ENCODE measurements around the gene MRGPRX3. TPM values are rescaled to one million over a fixed set of nuclear protein-coding genes. Genes with fewer than 3 reads are reported as not detected.

The MRGPRX3 gene
- polyA plus RNA-seq, 4 donors = not detected

GRCh38 chr11:18173225-18173866, 41.0 kb downstream of the MRGPRX3 start:
- no peak for DNase-seq

More at GRCh38 chr11:18173225-18173866, 41.0 kb downstream of the MRGPRX3 start:
- Histone ChIP-seq H3K4me3 (ENCODE audit: low read depth in 1 of 3, low read length in 3 of 3) (no peak overlapping the region), H3K27ac (ENCODE audit: low read depth in 1 of 3, low read length in 2 of 3) (no peak overlapping the region), H3K4me1 (ENCODE audit: control insufficient read depth in 3 of 3, insufficient read depth in 2 of 3, low read depth in 1 of 3, low read length in 2 of 3) (no peaks in the 10 kb centered on the region), H3K27me3 (ENCODE audit: control insufficient read depth in 3 of 3, insufficient read depth in 3 of 3, low read length in 3 of 3) (peaks cover 0 to 5% (median 4%) of the 10 kb centered on the region in 3 donors), H3K9me3 (ENCODE audit: control insufficient read depth in 2 of 2, insufficient read depth in 1 of 2, low read depth in 1 of 2, low read length in 1 of 2) (no peaks in the 10 kb centered on the region), H3K36me3 (ENCODE audit: control insufficient read depth in 3 of 3, insufficient read depth in 2 of 3, low read depth in 1 of 3, low read length in 3 of 3) (no peaks in the 10 kb centered on the region)
- no peak for FAIRE-seq
- 83 to 87% (median 84%) methylated on average over 28 of the region's 28 CpGs for WGBS, 3 donors

Other genes with a start within 250 kb of the MRGPRX3 start
- gene SERGEF, start 119.5 kb upstream of the MRGPRX3 start, polyA plus RNA-seq = 10 to 100 TPM; 19.2 to 31.1 (median 27.0) TPM
- gene TPH1, start 86.3 kb upstream of the MRGPRX3 start, polyA plus RNA-seq = 10 to 100 TPM in 1 of 4 donors, 1 to 10 TPM in 3; 1.3 to 45.3 (median 2.5) TPM
- gene SAAL1, start 26.5 kb upstream of the MRGPRX3 start, polyA plus RNA-seq = 10 to 100 TPM in 3 of 4 donors, 1 to 10 TPM in 1; 10.0 to 21.9 (median 12.1) TPM
- gene MRGPRX4, start 40.3 kb downstream of the MRGPRX3 start, polyA plus RNA-seq = not detected
- gene SAA4, start 104.2 kb downstream of the MRGPRX3 start, polyA plus RNA-seq = under 1 TPM in 1 of 4 donors, not detected in 3; 0.15 TPM
- gene SAA2, start 116.1 kb downstream of the MRGPRX3 start, polyA plus RNA-seq = 1 to 10 TPM in 3 of 4 donors, not detected in 1; 1.1 to 9.2 (median 4.9) TPM
- 10 to 100 TPM in 1 of 4 donors, 1 to 10 TPM in 2, not detected in 1; 3.0 to 64.0 (median 9.8) TPM for gene SAA1, start 133.7 kb downstream of the MRGPRX3 start, polyA plus RNA-seq
- gene HPS5, start 189.6 kb downstream of the MRGPRX3 start, polyA plus RNA-seq = 10 to 100 TPM in 3 of 4 donors, 1 to 10 TPM in 1; 9.0 to 25.0 (median 12.5) TPM
- 10 to 100 TPM; 23.1 to 65.7 (median 27.3) TPM for gene GTF2H1, start 190.0 kb downstream of the MRGPRX3 start, polyA plus RNA-seq